A673 (cell line): ENCODE results near the gene PPP1R16B.

ENCODE experiments used
- EZH2 ChIP-seq: fragments of 200-600 bp; sonication (generic); IDR thresholded peaks from 2 replicates; pipeline ENCODE4 v1.6.1; 2017; ENCODE audit warnings: borderline replicate concordance, low read depth, mild to moderate bottlenecking, mixed read lengths, antibody characterized with exemption, low read length; ENCODE audit not compliant: poor library complexity, severe bottlenecking
- TF ChIP-seq, protein P1 (sequence below): fragments of 300-800, 200-600 bp; sonication (generic); conservative IDR thresholded peaks from 2 replicates; pipeline ENCODE4 v1.5.1; 2017; ENCODE audit warnings: low read depth, mild to moderate bottlenecking, antibody characterized with exemption, low read length, moderate library complexity, mixed read lengths

DNA sequence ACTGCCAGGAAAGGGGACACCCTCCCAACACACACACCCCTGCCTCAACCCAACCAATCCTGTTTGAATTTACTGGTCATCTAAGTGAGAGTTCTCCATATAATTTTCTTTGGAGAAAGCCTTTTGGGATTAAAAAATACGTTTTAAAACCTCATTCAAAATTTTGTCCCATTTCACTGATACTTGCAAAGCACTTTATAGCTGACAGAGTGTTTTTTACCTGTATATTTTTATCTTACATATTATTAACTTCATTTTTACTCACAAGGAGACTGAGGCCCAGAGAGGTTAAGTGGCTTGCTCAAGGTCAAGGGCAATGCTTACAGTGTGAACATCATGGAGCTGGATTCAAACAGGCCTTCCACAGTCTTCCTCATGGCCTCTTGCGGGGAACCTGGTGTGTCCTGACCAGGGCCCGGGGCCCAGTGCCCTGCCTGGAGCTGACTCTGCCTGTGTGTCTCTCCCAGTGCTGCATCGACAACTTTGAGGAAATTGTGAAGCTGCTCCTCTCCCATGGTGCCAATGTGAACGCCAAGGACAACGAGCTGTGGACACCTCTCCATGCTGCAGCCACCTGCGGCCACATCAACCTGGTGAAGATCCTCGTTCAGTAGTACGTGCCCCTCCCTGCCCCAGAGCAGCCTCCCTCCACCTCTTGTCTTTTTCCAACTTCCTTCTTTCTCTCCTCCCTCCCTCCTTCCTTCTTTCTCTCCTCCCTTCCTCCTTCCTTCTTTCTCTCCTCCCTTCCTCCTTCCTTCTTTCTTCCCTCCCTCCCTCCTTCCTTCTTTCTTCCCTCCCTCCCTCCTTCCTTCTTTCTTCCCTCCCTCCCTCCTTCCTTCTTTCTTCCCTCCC, 89.8 kb downstream of the PPP1R16B start:
- TF ChIP-seq, protein P1, sequence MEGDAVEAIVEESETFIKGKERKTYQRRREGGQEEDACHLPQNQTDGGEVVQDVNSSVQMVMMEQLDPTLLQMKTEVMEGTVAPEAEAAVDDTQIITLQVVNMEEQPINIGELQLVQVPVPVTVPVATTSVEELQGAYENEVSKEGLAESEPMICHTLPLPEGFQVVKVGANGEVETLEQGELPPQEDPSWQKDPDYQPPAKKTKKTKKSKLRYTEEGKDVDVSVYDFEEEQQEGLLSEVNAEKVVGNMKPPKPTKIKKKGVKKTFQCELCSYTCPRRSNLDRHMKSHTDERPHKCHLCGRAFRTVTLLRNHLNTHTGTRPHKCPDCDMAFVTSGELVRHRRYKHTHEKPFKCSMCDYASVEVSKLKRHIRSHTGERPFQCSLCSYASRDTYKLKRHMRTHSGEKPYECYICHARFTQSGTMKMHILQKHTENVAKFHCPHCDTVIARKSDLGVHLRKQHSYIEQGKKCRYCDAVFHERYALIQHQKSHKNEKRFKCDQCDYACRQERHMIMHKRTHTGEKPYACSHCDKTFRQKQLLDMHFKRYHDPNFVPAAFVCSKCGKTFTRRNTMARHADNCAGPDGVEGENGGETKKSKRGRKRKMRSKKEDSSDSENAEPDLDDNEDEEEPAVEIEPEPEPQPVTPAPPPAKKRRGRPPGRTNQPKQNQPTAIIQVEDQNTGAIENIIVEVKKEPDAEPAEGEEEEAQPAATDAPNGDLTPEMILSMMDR = no peak
- TF ChIP-seq EZH2 = no peak
